GM10266 (cell line): ENCODE results near the gene TFCP2.
"Not testable (repeated sequence)": the region's sequence is repeated elsewhere in the genome, so short reads cannot be mapped to it uniquely, and the experiment has no call there.

ENCODE experiments used
- DNase-seq: peaks from one replicate; pipeline ENCODE4 v3.0.0; 2012; ENCODE audit errors: extremely low spot score
- CTCF ChIP-seq: IDR thresholded peaks from 2 replicates; pipeline ENCODE4 v1.5.1; 2012; ENCODE audit warnings: mild to moderate bottlenecking, low read depth; ENCODE audit not compliant: control insufficient read depth, insufficient read depth; ENCODE audit errors: missing control alignments

Gene TFCP2

GRCh38 chr12:51172515-51173431 is at the start of gene TFCP2:
Gene TFCP2, minus strand, starts transcription at chr12:51173135. Its CDS starts 713 bp downstream, at chr12:51172422.
- TF ChIP-seq CTCF = no peak
- DNase-seq = peak; percentile 89

GRCh38 chr12:51222461-51222860 is 49.5 kb upstream of the TFCP2 start:
- TF ChIP-seq CTCF = no peak
- no peak for DNase-seq

GRCh38 chr12:51219857-51220256 is 46.9 kb upstream of the TFCP2 start:
- not testable (repeated sequence) for DNase-seq

DNA sequence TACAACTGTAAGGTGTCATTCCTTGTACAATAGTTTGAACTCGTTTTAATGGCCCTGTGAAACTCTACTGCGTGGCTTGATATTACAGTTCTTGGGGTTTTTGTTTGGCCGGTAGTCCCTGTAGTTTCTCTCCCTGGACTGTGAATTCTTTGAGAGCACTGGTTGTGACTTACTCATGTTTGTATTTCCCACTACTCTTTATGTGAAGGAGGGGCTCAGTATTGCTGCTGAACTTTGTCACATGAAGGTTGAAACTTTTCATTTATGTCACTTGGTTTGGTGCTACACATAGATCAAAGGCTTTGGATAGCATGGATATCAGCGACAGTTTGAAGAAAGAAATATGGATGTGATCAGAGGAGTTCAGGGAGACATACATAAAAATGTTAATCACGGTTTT is 46.4 kb upstream of the TFCP2 start:
- no peak for DNase-seq
- no peak for TF ChIP-seq CTCF

GRCh38 chr12:51218607-51219161 is 45.7 kb upstream of the TFCP2 start:
- no peak for DNase-seq
- TF ChIP-seq CTCF = no peak

GRCh38 chr12:51217968-51218606 is 45.2 kb upstream of the TFCP2 start, which contains the start of gene POU6F1:
Gene POU6F1, minus strand, starts transcription at chr12:51218062. Its CDS starts 11,226 bp downstream, at chr12:51206836.
- peak; percentile 88 for DNase-seq
- peak; percentile 23 for TF ChIP-seq CTCF

DNA sequence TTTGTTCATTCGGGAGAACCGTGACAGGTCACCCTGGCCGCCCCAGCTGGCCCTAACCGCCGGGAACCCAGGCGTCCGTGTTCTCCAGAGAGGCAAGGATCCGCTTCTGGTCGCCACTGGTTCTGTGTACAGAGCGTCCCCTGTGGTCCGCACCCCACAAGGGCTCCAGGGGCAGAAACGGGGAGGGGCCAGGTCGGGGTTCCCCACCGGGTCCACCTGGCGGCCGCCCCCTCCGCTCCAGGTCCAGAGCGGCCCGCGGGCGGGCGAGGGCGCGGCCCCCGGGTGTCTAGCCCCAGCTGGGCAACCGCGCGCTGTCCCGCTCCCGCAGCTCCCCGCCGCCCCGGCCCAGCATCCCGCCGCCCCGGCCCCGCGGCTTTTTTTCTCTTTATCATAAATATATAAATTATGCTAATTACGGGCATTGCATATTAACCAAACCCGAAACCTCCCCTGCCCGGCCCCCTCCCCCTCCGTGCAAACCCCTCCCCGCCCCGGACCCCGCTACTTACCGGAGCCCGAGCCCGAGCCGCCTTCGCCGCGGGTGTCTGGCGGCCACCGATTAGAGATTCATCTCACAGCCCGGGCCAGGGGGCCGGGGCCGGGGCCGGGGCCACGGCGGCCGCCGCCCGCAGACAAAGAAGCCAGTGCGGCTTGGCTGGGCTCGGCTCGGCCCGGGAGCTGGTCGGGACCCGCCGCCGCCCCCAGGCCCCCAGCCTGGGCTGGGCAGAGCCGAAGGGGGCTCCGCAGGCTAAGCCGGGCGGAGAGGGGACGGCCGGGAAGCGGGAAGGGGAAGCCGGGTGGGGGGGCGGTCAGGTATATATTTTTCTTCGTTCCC is 44.4 kb upstream of the TFCP2 start:
- DNase-seq = peak; percentile 87
- peak; percentile 62 for TF ChIP-seq CTCF
